GM19043 (cell line): Measurements from ENCODE around the gene PFKP.
A peak's percentile ranks its signal among the peaks of the same experiment; 100 is the strongest.
"Not testable (repeated sequence)": the region's sequence is repeated elsewhere in the genome, so short reads cannot be mapped to it uniquely, and the experiment has no call there.

Experiments
- ATAC-seq: cut with Tn5 transposase; IDR thresholded peaks from one replicate; pipeline ENCODE4 v1.9.1; 2021; ENCODE audit warnings: low read depth; ENCODE audit not compliant: unreplicated experiment

PFKP gene

GRCh38 chr10:3046210-3046779 is 21.1 kb upstream of the PFKP start:
- no peak for ATAC-seq

GRCh38 chr10:3046981-3047547 is 20.3 kb upstream of the PFKP start:
- ATAC-seq: no peak

GRCh38 chr10:3047596-3047995 is 19.8 kb upstream of the PFKP start:
- ATAC-seq: no peak

- ATAC-seq: no peak
These were observed 19.0 kb upstream of the PFKP start for GRCh38 chr10:3048119-3049019.

GRCh38 chr10:3051692-3052091 is 15.7 kb upstream of the PFKP start:
- ATAC-seq: no peak

- ATAC-seq: no peak
These were observed 14.2 kb upstream of the PFKP start for GRCh38 chr10:3053155-3053554.

- ATAC-seq: no peak
These were observed 13.0 kb upstream of the PFKP start for GRCh38 chr10:3054183-3054850.

GRCh38 chr10:3054851-3055199 is 12.5 kb upstream of the PFKP start:
- ATAC-seq: no peak

GRCh38 chr10:3056280-3057037 is 10.9 kb upstream of the PFKP start:
- ATAC-seq: no peak

GRCh38 chr10:3057946-3058345 is 9.4 kb upstream of the PFKP start:
- ATAC-seq: no peak

GRCh38 chr10:3059974-3060373 is 7.4 kb upstream of the PFKP start:
- no peak for ATAC-seq

- ATAC-seq: no peak
These were observed 6.9 kb upstream of the PFKP start for GRCh38 chr10:3060481-3060889.

- not testable (repeated sequence) for ATAC-seq
These were observed 5.9 kb upstream of the PFKP start for GRCh38 chr10:3061323-3061898.

GRCh38 chr10:3062502-3063186 is 4.7 kb upstream of the PFKP start:
- ATAC-seq: no peak

- no peak for ATAC-seq
These were observed 2.9 kb upstream of the PFKP start for GRCh38 chr10:3064423-3064822.

- no peak for ATAC-seq
These were observed 1.7 kb upstream of the PFKP start for GRCh38 chr10:3065622-3066021.

- ATAC-seq: no peak
These were observed 831 bp upstream of the PFKP start for GRCh38 chr10:3066317-3067117.

- peak; percentile 3 for ATAC-seq
These were observed 471 bp downstream of the PFKP start for GRCh38 chr10:3067859-3068179.
